OCI-LY1 (cell line): ENCODE data around the gene NKIRAS1.

ENCODE experiments used
- CTCF ChIP-seq: fragments of 200-600 bp; sonication (generic), shearing (Covaris generic); IDR thresholded peaks from 2 replicates; pipeline ENCODE4 v1.5.1; 2017; ENCODE audit warnings: mild to moderate bottlenecking, antibody characterized with exemption, low read length, moderate library complexity, mixed read lengths
- EZH2 ChIP-seq: fragments of 200-600 bp; sonication (generic), shearing (Covaris generic); IDR thresholded peaks from 2 replicates; pipeline ENCODE4 v1.8.0; 2017; ENCODE audit warnings: borderline replicate concordance, mixed run types, mild to moderate bottlenecking, antibody characterized with exemption, low read length, moderate library complexity, mixed read lengths

GRCh38 chr3:23895181-23895580 is 21.6 kb downstream of the NKIRAS1 start:
- TF ChIP-seq CTCF (no peak), EZH2 (no peak)
